DMS153 (cell line): Measurements from ENCODE around the gene ATIC.

Experiments
- DNase-seq: peaks from one replicate; lab custom pipeline; 2025; lab: John Stamatoyannopoulos, UW

Gene ATIC

GRCh38 chr2:215399067-215399716 is 87.3 kb downstream of the ATIC start:
- no peak for DNase-seq
